K562 (cell line): ENCODE measurements around the gene MLX. TPM values are rescaled to one million over a fixed set of nuclear protein-coding genes. Genes with fewer than 3 reads are reported as not detected.

Experiments used
- HNRNPL ChIP-seq: fragments of 200-400 bp; formaldehyde crosslinking; IDR thresholded peaks from 2 replicates; pipeline ENCODE4 v1.6.1; 2017; ENCODE audit warnings: low read depth, mild to moderate bottlenecking, low read length
- TAF1 ChIP-seq: IDR thresholded peaks from 2 replicates; pipeline ENCODE4 v1.6.1; 2011; ENCODE audit warnings: mild to moderate bottlenecking, low read length, moderate library complexity; ENCODE audit not compliant: insufficient read depth, control insufficient read depth, severe bottlenecking; ENCODE audit errors: extremely low read depth
- ZC3H4 ChIP-seq: sonication (generic); formaldehyde crosslinking; IDR thresholded peaks from 2 replicates; pipeline ENCODE4 v1.9.0; 2021; ENCODE audit warnings: missing genetic modification reagents, borderline replicate concordance
- ZNF318 ChIP-seq, 2 experiments: fragments of 450-650 bp; IDR thresholded peaks; 2 replicates each; pipeline ENCODE4 v1.6.1; 2016; ENCODE audit warnings: mild to moderate bottlenecking in 2 of 2, borderline replicate concordance in 1 of 2, low read depth in 1 of 2, moderate library complexity in 1 of 2
- polyA plus RNA-seq, 8 experiments: library from polyadenylated mRNA; depleted of rRNA in 4 of 8; stranded (reverse) in 5 of 8; unstranded in 3 of 8; fragments of >200 nt; fragmentation: Nextera tagmentation in 2 of 8; fragmentation: Illumina TruSeq in 1 of 8; extraction: Ambion mirVana in 2 of 8; extraction: Trizol in 1 of 8; gene quantifications; 2 replicates each; pipeline versions ENCODE4 v1.2.1 to v1.2.3, GENCODE V29; 2011 to 2014; ENCODE audit warnings: inconsistent platforms in 1 of 8, missing spikeins in 1 of 8
- total RNA-seq, 7 experiments: library from RNA; depleted of rRNA in 6 of 7; stranded (reverse); fragments of >200 nt in 6 of 7; fragmentation: Illumina TruSeq in 2 of 7; extraction: Trizol in 2 of 7; gene quantifications; 2 replicates each; pipeline versions ENCODE4 v1.2.1 to v1.2.3, GENCODE V29; 2011 to 2021; ENCODE audit warnings: low replicate concordance in 1 of 7
- TF ChIP-seq, protein P1 (sequence below): fragments of 250-450 bp; sonication (Bioruptor Pico); IDR thresholded peaks from 2 replicates; pipeline ENCODE4 v1.4.0; 2020; ENCODE audit warnings: mild to moderate bottlenecking, moderate library complexity

MLX gene
- total and polyA plus RNA-seq, 9 of the 15 experiments (the other 6 are each of a cell fraction or from before 2014, with no cell fraction given) = 42.9 to 100 (median 58.9) TPM

- TF ChIP-seq, protein P1, sequence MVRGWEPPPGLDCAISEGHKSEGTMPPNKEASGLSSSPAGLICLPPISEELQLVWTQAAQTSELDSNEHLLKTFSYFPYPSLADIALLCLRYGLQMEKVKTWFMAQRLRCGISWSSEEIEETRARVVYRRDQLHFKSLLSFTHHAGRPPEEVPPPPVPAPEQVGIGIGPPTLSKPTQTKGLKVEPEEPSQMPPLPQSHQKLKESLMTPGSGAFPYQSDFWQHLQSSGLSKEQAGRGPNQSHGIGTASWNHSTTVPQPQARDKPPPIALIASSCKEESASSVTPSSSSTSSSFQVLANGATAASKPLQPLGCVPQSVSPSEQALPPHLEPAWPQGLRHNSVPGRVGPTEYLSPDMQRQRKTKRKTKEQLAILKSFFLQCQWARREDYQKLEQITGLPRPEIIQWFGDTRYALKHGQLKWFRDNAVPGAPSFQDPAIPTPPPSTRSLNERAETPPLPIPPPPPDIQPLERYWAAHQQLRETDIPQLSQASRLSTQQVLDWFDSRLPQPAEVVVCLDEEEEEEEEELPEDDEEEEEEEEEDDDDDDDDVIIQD (CRISPR knock-in tag) = no peak
- TF ChIP-seq HNRNPL (no peak), ZNF318 (IDR thresholded peaks at IDR 0.05; ENCODE audit: borderline replicate concordance in 1 of 2, low read depth in 1 of 2) (no peak), TAF1 (no peak), ZC3H4 (CRISPR knock-in tag) (no peak)
These were observed 45.9 kb upstream of the MLX start (continued) for GRCh38 chr17:42521036-42521435.
